ENCODE results near the gene ATG12. TPM values are rescaled to one million over a fixed set of nuclear protein-coding genes. Genes with fewer than 3 reads are reported as not detected.
"Not testable (repeated sequence)": the region's sequence is repeated elsewhere in the genome, so short reads cannot be mapped to it uniquely, and the experiment has no call there.

Gene ATG12
- total and polyA plus RNA-seq, 2 experiments from 2014 or later = 52.6 to 109 TPM

GRCh38 chr5:115884704-115885103 is 43.3 kb upstream of the ATG12 start (continued):
- TF ChIP-seq ZNF462 (CRISPR knock-in tag; IDR thresholded peaks at IDR 0.05) (no peak), POLR2AphosphoS5 (IDR thresholded peaks at IDR 0.05; ENCODE audit: low read depth) (no peak), CTCF (conservative IDR thresholded peaks at IDR 0.05; ENCODE audit: low read depth in 2 of 2) (no peak), NANOG (IDR thresholded peaks at IDR 0.05; ENCODE audit: borderline replicate concordance) (no peak)

GRCh38 chr5:115882434-115882833 is 41.1 kb upstream of the ATG12 start:
- H3K27ac Mint-ChIP-seq; H3K79me2 ChIP-seq (replicated peaks; ENCODE audit: insufficient read depth): not testable (repeated sequence)

GRCh38 chr5:115877342-115877741 is 36.0 kb upstream of the ATG12 start:
- H3K27me3 ChIP-seq (ENCODE audit: insufficient read depth); H3K4me3 Mint-ChIP-seq; H4K20me1 ChIP-seq (replicated peaks; ENCODE audit: insufficient read depth); H3K9me2 ChIP-seq (ENCODE audit: insufficient read depth); DNase-seq (ENCODE audit: low spot score); H3K4me2 ChIP-seq; ATAC-seq; H3K4me1 Mint-ChIP-seq; H3K36me3 ChIP-seq (ENCODE audit: insufficient read depth); H3F3A ChIP-seq (replicated peaks; ENCODE audit: low read depth); H3K27ac ChIP-seq (ENCODE audit: low read depth); H3K79me2 ChIP-seq (replicated peaks; ENCODE audit: insufficient read depth); H3K4me3 ChIP-seq; H3K9me3 Mint-ChIP-seq; H3K27me3 Mint-ChIP-seq (ENCODE audit: insufficient read depth, low read depth, poor library complexity); H2AFZ ChIP-seq; H3K4me1 ChIP-seq (ENCODE audit: insufficient read depth); H3K27ac Mint-ChIP-seq: not testable (repeated sequence)
- peaks cover 16% of the 10 kb centered on the region; the same call in 2 of the 3 replicates for H3K36me3 Mint-ChIP-seq (ENCODE audit: low read depth)

More at GRCh38 chr5:115882434-115882833, 41.1 kb upstream of the ATG12 start:
- not testable (repeated sequence) for DNase-seq (ENCODE audit: low spot score); H3K9me3 Mint-ChIP-seq; H4K20me1 ChIP-seq (replicated peaks; ENCODE audit: insufficient read depth); H3K4me1 Mint-ChIP-seq; H3K27me3 Mint-ChIP-seq (ENCODE audit: insufficient read depth, low read depth, poor library complexity); H3K9me2 ChIP-seq (ENCODE audit: insufficient read depth); H3K27ac ChIP-seq (ENCODE audit: low read depth); H3K4me3 ChIP-seq; H3F3A ChIP-seq (replicated peaks; ENCODE audit: low read depth); ATAC-seq; H3K36me3 ChIP-seq (ENCODE audit: insufficient read depth); H3K4me2 ChIP-seq; H2AFZ ChIP-seq; H3K4me3 Mint-ChIP-seq; H3K4me1 ChIP-seq (ENCODE audit: insufficient read depth); H3K27me3 ChIP-seq (ENCODE audit: insufficient read depth)
- H3K36me3 Mint-ChIP-seq (ENCODE audit: low read depth) = peaks cover 19% of the 10 kb centered on the region; the same call in 2 of the 3 replicates

Measured in GM23338 (cell line).